VCaP (cell line): ENCODE results near the gene GRID2.

Source experiments
- H3K27ac ChIP-seq: fragments of 450-650 bp; 2 replicates; pipeline ENCODE4 v1.5.1; 2017
- TF ChIP-seq, protein P1 (sequence below): fragments of 450-650 bp; conservative IDR thresholded peaks from 2 replicates; pipeline ENCODE4 v1.5.1; 2017; ENCODE audit warnings: mild to moderate bottlenecking, moderate library complexity

GRID2 gene

GRCh38 chr4:93732509-93732908 lies 1428.7 kb downstream of the GRID2 start:
- H3K27ac ChIP-seq = no peak overlapping the region
- TF ChIP-seq, protein P1, sequence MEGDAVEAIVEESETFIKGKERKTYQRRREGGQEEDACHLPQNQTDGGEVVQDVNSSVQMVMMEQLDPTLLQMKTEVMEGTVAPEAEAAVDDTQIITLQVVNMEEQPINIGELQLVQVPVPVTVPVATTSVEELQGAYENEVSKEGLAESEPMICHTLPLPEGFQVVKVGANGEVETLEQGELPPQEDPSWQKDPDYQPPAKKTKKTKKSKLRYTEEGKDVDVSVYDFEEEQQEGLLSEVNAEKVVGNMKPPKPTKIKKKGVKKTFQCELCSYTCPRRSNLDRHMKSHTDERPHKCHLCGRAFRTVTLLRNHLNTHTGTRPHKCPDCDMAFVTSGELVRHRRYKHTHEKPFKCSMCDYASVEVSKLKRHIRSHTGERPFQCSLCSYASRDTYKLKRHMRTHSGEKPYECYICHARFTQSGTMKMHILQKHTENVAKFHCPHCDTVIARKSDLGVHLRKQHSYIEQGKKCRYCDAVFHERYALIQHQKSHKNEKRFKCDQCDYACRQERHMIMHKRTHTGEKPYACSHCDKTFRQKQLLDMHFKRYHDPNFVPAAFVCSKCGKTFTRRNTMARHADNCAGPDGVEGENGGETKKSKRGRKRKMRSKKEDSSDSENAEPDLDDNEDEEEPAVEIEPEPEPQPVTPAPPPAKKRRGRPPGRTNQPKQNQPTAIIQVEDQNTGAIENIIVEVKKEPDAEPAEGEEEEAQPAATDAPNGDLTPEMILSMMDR = no peak

DNA sequence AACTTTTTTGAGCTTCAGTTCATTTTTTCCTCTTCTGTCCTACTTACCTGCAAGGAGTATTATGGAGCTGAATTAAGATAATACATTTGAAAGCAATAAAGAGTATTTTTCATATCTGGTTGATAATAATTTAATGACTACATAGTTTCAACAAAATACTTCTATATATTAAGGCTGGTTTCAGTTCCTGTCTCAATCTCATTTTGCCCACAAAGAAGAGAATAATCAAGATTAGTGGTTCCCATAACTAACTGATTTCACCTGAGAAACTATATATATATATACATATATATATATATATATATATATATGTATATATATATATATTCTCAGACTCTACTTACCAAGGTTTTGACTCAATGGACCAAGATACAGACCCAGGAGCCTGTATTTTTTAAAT lies 1437.1 kb downstream of the GRID2 start:
- TF ChIP-seq, protein P1 = no peak
- H3K27ac ChIP-seq = no peak overlapping the region

DNA sequence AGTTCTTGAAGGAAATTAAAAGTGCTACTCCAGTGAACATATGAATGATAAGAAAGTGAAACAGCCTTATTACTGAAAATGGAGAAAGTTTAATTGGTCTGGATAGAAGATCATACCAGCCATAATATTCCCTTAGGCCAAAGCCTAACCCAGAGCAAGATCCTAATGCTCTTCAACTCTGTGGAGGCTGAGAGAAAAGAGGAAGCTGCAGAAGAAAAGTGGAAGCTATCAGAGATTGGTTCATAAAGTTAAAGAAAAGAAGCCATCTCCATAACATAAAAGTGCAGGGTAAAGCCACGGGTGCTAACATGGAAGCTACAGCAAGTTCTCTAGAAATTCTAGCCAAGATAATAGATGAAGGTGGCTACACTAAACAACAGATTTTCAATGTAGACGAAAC lies 1439.3 kb downstream of the GRID2 start:
- H3K27ac ChIP-seq = no peak overlapping the region
- TF ChIP-seq, protein P1 = no peak

GRCh38 chr4:93743635-93744034 lies 1439.9 kb downstream of the GRID2 start:
- H3K27ac ChIP-seq = no peak overlapping the region
- TF ChIP-seq, protein P1 = no peak

DNA sequence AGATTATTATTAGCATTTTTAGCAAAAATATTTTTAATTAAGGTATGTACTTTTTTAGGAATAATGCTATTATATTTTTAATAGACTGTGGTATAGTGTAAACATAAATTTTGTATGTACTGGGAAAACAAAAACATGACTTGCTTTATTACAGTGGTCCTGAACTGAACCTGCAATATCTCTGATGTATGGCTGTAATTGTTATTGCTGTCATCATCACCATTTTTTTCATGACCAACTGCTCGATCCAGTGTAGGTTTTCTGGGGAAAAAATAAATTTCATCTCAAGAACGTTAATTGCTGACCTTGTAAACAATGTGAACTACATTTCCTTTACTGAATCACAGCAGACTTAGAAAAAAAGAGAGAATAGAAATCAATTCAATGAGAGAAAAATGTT lies 1441.2 kb downstream of the GRID2 start:
- TF ChIP-seq, protein P1 = no peak
- H3K27ac ChIP-seq = no peak overlapping the region

DNA sequence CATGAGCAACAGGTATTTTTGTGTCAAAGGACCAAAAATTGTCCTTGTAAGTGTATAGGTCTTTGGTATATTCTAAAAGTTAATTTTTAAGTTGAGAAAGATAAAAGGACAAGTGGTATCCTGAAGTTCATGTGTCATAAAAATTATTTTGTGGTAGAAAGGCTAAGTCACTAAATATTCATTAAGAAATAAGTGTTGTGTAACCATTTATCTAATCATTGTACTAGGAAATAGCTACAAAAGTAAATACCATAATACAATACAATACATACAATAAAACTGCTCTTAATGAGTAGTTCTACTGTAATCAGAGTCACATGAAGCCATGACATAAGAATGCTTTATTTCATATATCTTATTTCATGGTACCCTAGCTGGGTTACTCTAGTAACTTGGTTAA lies 1442.3 kb downstream of the GRID2 start:
- no peak overlapping the region for H3K27ac ChIP-seq
- TF ChIP-seq, protein P1 = no peak

GRCh38 chr4:93747220-93747619 lies 1443.5 kb downstream of the GRID2 start:
- H3K27ac ChIP-seq = no peak overlapping the region
- TF ChIP-seq, protein P1 = no peak
